Duodenal mucosa (tissue), 2 donors: ENCODE results near the gene ATOH7.

Source experiments
- H3K27ac ChIP-seq: one replicate; pipeline ENCODE4 v1.7.0; 2013; ENCODE audit warnings: low read depth, low read length
- H3K27me3 ChIP-seq, 2 donors: one replicate each; pipeline ENCODE4 v1.7.0; 2013; ENCODE audit warnings: low read length in 2 of 2, control low read depth in 1 of 2; ENCODE audit not compliant: insufficient read depth in 2 of 2, control insufficient read depth in 1 of 2
- H3K36me3 ChIP-seq, 2 donors: one replicate each; pipeline ENCODE4 v1.7.0; 2013; ENCODE audit warnings: low read length in 2 of 2, control low read depth in 1 of 2; ENCODE audit not compliant: insufficient read depth in 2 of 2, control insufficient read depth in 1 of 2
- H3K4me1 ChIP-seq, 2 donors: one replicate each; pipeline ENCODE4 v1.7.0; 2013; ENCODE audit warnings: low read length in 2 of 2, control low read depth in 1 of 2; ENCODE audit not compliant: insufficient read depth in 2 of 2, control insufficient read depth in 1 of 2
- H3K4me3 ChIP-seq, 2 donors: one replicate each; pipeline ENCODE4 v1.7.0; 2013; ENCODE audit warnings: low read length in 2 of 2, low read depth in 1 of 2
- H3K9ac ChIP-seq, 2 donors: one replicate each; pipeline ENCODE4 v1.7.0; 2013; ENCODE audit warnings: low read length in 2 of 2, low read depth in 1 of 2
- H3K9me3 ChIP-seq, 2 donors: one replicate each; pipeline ENCODE4 v1.7.0; 2013; ENCODE audit warnings: low read length in 2 of 2, control low read depth in 1 of 2; ENCODE audit not compliant: control insufficient read depth in 1 of 2

Gene ATOH7

DNA sequence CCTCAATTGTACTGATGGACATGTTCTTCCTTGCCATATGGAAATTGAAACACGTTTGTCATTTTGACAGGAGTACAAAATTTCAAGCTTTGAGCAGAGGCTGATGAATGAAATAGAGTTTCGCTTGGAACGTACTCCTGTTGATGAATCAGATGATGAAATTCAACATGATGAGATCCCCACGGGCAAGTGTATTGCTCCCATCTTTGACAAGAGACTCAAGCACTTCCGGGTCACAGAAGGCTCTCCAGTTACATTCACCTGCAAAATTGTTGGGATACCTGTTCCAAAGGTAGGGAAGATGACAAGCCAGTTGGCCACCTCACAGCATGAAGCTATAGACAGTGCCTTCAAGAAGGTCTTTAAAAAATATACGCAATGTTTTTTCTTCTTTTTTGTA, 43.1 kb downstream of the ATOH7 start:
- Histone ChIP-seq H3K4me1 (no peaks in the 10 kb centered on the region), H3K36me3 (no peaks in the 10 kb centered on the region), H3K27me3 (peaks cover 0 to 2% of the 10 kb centered on the region in 2 donors), H3K4me3 (no peak overlapping the region), H3K9ac (no peak overlapping the region), H3K27ac (no peak overlapping the region), H3K9me3 (no peaks in the 10 kb centered on the region)

DNA sequence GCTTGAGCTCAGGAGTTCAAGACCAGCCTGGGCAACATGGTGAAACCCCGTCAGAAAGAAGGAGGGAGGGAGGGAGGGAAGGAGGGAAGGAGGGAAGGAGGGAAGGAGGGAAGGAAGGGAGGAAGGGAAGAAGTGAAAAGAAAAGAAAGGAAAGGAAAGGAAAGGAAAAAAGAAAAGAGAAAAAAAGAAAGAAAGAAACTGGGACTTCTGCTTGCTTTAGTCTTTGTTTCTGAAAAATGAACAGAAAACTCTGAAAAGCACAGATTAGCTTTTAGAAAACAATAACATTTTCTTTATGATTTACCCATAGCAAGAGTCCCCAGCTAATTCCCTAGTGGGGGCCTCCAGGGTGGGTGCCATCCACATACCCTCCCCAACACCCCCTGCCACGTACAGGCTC, 46.8 kb downstream of the ATOH7 start:
- H3K4me1 ChIP-seq = no peaks in the 10 kb centered on the region
- no peak overlapping the region for H3K27ac ChIP-seq
- no peak overlapping the region for H3K4me3 ChIP-seq
- no peak overlapping the region for H3K9ac ChIP-seq
- H3K27me3 ChIP-seq = peaks cover 0 to 2% of the 10 kb centered on the region in 2 donors
- H3K36me3 ChIP-seq = no peaks in the 10 kb centered on the region
- H3K9me3 ChIP-seq = no peaks in the 10 kb centered on the region

DNA sequence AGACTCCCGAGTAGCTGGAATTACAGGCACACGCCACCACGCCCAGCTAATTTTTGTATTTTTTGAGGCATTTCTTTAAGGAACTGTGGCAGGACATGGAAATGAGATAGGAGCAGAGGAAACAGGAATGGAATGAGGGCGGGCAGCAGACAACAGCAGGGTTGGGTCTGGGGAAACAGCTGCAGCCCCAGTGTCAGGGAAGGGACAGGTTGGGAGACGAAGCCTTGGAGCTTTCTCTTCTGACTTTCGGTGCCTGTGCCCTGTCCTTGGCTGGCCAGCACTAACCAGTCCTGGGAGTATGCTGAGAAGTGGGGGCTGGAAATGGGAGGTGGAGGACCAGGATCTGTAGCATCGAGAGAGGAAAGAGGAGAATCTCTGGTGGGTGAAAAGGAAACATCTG, 47.4 kb downstream of the ATOH7 start:
- H3K27me3 ChIP-seq = peaks cover 0 to 2% of the 10 kb centered on the region in 2 donors
- no peak overlapping the region for H3K27ac ChIP-seq
- no peak overlapping the region for H3K4me3 ChIP-seq
- H3K36me3 ChIP-seq = no peaks in the 10 kb centered on the region
- no peak overlapping the region for H3K9ac ChIP-seq
- H3K9me3 ChIP-seq = no peaks in the 10 kb centered on the region
- no peaks in the 10 kb centered on the region for H3K4me1 ChIP-seq
